CD4-positive, alpha-beta T cell (primary cell): Measurements from ENCODE around the gene PTPRE. TPM values are rescaled to one million over a fixed set of nuclear protein-coding genes. Genes with fewer than 3 reads are reported as not detected.

Source experiments
- ATAC-seq: fragments of 200-7000 bp; cut with Tn5 transposase; one replicate; pipeline ENCODE4 v1.10.0; 2022; ENCODE audit warnings: mild to moderate bottlenecking; ENCODE audit not compliant: poor library complexity
- CTCF ChIA-PET: fragments of 350-600 bp; sonication (Branson Sonifier 250); formaldehyde crosslinking; loops from one replicate; lab custom pipeline; 2021; ENCODE audit warnings: antibody characterized with exemption, inconsistent platforms; lab: Charles Lee
- POLR2A ChIA-PET: fragments of 350-600 bp; sonication (Branson Sonifier 250); formaldehyde crosslinking; loops from one replicate; lab custom pipeline; 2021; ENCODE audit warnings: antibody characterized with exemption, inconsistent platforms; lab: Charles Lee
- DNase-seq, 14 experiments: peaks; one replicate each; pipeline ENCODE4 v3.0.0-alpha.2; 2013 to 2020; ENCODE audit warnings: mixed read lengths in 2 of 14
- H3K27ac ChIP-seq, 2 donors: one replicate each; pipeline versions ENCODE4 v1.5.1 to v1.7.0; 2013; ENCODE audit warnings: low read length in 2 of 2, low read depth in 1 of 2, mild to moderate bottlenecking in 1 of 2
- H3K27me3 ChIP-seq, 2 experiments: 1 replicate in 1 of 2; 2 replicates in 1 of 2; pipeline versions ENCODE4 v1.6.1 to v1.7.0; 2013; ENCODE audit warnings: low read length in 2 of 2, control low read depth in 1 of 2, mild to moderate bottlenecking in 1 of 2, moderate library complexity in 1 of 2; ENCODE audit not compliant: insufficient read depth in 2 of 2, control insufficient read depth in 1 of 2
- H3K36me3 ChIP-seq: one replicate; pipeline ENCODE4 v1.6.1; 2013; ENCODE audit warnings: low read length, control low read depth; ENCODE audit not compliant: insufficient read depth
- H3K4me1 ChIP-seq: one replicate; pipeline ENCODE4 v1.6.1; 2013; ENCODE audit warnings: low read length, control low read depth; ENCODE audit not compliant: insufficient read depth
- H3K4me3 ChIP-seq: one replicate; pipeline ENCODE4 v1.5.1; 2013; ENCODE audit warnings: mild to moderate bottlenecking, low read length, moderate library complexity
- H3K9me3 ChIP-seq, 2 experiments: 1 replicate in 1 of 2; 2 replicates in 1 of 2; pipeline versions ENCODE4 v1.6.1 to v1.7.0; 2013; ENCODE audit warnings: low read length in 2 of 2, mild to moderate bottlenecking in 2 of 2, control low read depth in 1 of 2, moderate library complexity in 1 of 2; ENCODE audit not compliant: control insufficient read depth in 1 of 2, insufficient read depth in 1 of 2
- H3K27ac Mint-ChIP-seq: one replicate; pipeline ENCODE4 v1.8.0; 2020; ENCODE audit warnings: mixed read lengths
- H3K27me3 Mint-ChIP-seq: one replicate; pipeline ENCODE4 v1.8.0; 2021; ENCODE audit warnings: mixed read lengths
- H3K36me3 Mint-ChIP-seq: one replicate; pipeline ENCODE4 v1.8.0; 2021; ENCODE audit warnings: low read depth, mixed read lengths
- H3K4me1 Mint-ChIP-seq: one replicate; pipeline ENCODE4 v1.8.0; 2021; ENCODE audit warnings: low read depth, mixed read lengths
- H3K4me3 Mint-ChIP-seq: one replicate; pipeline ENCODE4 v1.8.0; 2020; ENCODE audit warnings: mild to moderate bottlenecking, mixed read lengths
- H3K9me3 Mint-ChIP-seq: one replicate; pipeline ENCODE4 v1.8.0; 2020; ENCODE audit warnings: mixed read lengths
- CTCF ChIP-seq: fragments of 200-600 bp; IDR thresholded peaks from one replicate; pipeline ENCODE4 v1.8.0; 2022; ENCODE audit warnings: antibody characterized with exemption, mild to moderate bottlenecking
- intact Hi-C, 2 experiments: fragments of 100-400 bp; cut with DNase I in 1 of 2; cut with micrococcal nuclease in 1 of 2; formaldehyde crosslinking; loops; one replicate each; pipeline versions ENCODE4 v1.15.1 to v1.9.0; 2023 to 2025; cut with DNase I, micrococcal nuclease
- total RNA-seq, 174 experiments: library from RNA in 2 of 174; stranded (reverse) in 2 of 174; gene quantifications; one replicate each; pipeline ENCODE4 v1.2.3 and lab custom pipeline; 2021 to 2026

PTPRE gene
- total RNA-seq, 2 experiments from 2014 or later = 47.6 to 55.1 TPM

- intact Hi-C loops = loop anchor here in 1 of 2 experiments (5.0 kb wide), 1 partner anchor 62 kb away; the partner anchor contains the start of gene MKI67
- Mint-ChIP-seq H3K4me3 (peak overlapping the region; percentile 42), H3K4me1 (peaks cover 78% of the 10 kb centered on the region), H3K36me3 (peaks cover 76% of the 10 kb centered on the region), H3K27ac (peak overlapping the region; percentile 66), H3K27me3 (no peaks in the 10 kb centered on the region), H3K9me3 (no peaks in the 10 kb centered on the region)
- ATAC-seq (peak; percentile 29), DNase-seq (no peak)
- peaks cover 72% of the 10 kb centered on the region for H3K4me1 ChIP-seq
- peaks cover 59% of the 10 kb centered on the region for H3K36me3 ChIP-seq
- peak overlapping the region; percentile 47 for H3K4me3 ChIP-seq
- no peaks in the 10 kb centered on the region for H3K9me3 ChIP-seq
- CTCF ChIA-PET = interaction anchor here (1.3 kb wide), 1 partner anchor 30 kb away, joined by 4 read pairs; no protein-coding TSS in a partner anchor
- no peaks in the 10 kb centered on the region for H3K27me3 ChIP-seq
- POLR2A ChIA-PET = interaction anchor here (2.6 to 4.5 kb wide), 3 partner anchors 17 to 53 kb away, joined by 9 to 112 read pairs (median 10); no protein-coding TSS in a partner anchor
- no peak for TF ChIP-seq CTCF
- H3K27ac ChIP-seq = peak overlapping the region; percentile 56 to 90
These were observed 158.2 kb downstream of the PTPRE start for GRCh38 chr10:128064970-128065580.

- H3K9me3 ChIP-seq = no peaks in the 10 kb centered on the region
- ChIA-PET CTCF (interaction anchor here (1.3 kb wide), 1 partner anchor 31 kb away, joined by 4 read pairs; no protein-coding TSS in a partner anchor), POLR2A (no interaction called here)
- ATAC-seq = no peak
- Mint-ChIP-seq H3K27me3 (no peaks in the 10 kb centered on the region), H3K4me1 (peaks cover 73% of the 10 kb centered on the region), H3K27ac (peak overlapping the region; percentile 57), H3K36me3 (peaks cover 79% of the 10 kb centered on the region), H3K4me3 (peak overlapping the region; percentile 47), H3K9me3 (no peaks in the 10 kb centered on the region)
- TF ChIP-seq CTCF = no peak
- no peak overlapping the region for H3K27ac ChIP-seq
- DNase-seq = no peak
- no peak overlapping the region for H3K4me3 ChIP-seq
- H3K27me3 ChIP-seq = no peaks in the 10 kb centered on the region
- intact Hi-C loops = loop anchor here in 1 of 2 experiments (5.0 kb wide), 1 partner anchor 61 kb away; the partner anchor contains the start of gene MKI67
- peaks cover 61% of the 10 kb centered on the region for H3K36me3 ChIP-seq
- peaks cover 72% of the 10 kb centered on the region for H3K4me1 ChIP-seq
These were observed 159.1 kb downstream of the PTPRE start for GRCh38 chr10:128065881-128066534.

GRCh38 chr10:128066870-128067382 lies 160.0 kb downstream of the PTPRE start:
- ChIA-PET CTCF (no interaction called here), POLR2A (no interaction called here)
- peaks cover 67% of the 10 kb centered on the region for H3K4me1 Mint-ChIP-seq
- peak overlapping the region; percentile 4 for H3K27ac Mint-ChIP-seq
- no peak for DNase-seq
- H3K27me3 Mint-ChIP-seq = no peaks in the 10 kb centered on the region
- intact Hi-C loops = loop anchor here in 1 of 2 experiments (5.0 kb wide), 1 partner anchor 60 kb away; the partner anchor contains the start of gene MKI67
- no peak overlapping the region for H3K27ac ChIP-seq
- H3K4me1 ChIP-seq = peaks cover 69% of the 10 kb centered on the region
- TF ChIP-seq CTCF = no peak
- peaks cover 65% of the 10 kb centered on the region for H3K36me3 ChIP-seq
- H3K36me3 Mint-ChIP-seq = peaks cover 84% of the 10 kb centered on the region
- ATAC-seq = no peak
- H3K4me3 Mint-ChIP-seq = peak overlapping the region; percentile 2
- H3K9me3 Mint-ChIP-seq = no peaks in the 10 kb centered on the region
- H3K4me3 ChIP-seq = no peak overlapping the region
- no peaks in the 10 kb centered on the region for H3K9me3 ChIP-seq
- no peaks in the 10 kb centered on the region for H3K27me3 ChIP-seq
